ENCODE measurements around the gene B3GNT3.
"Not testable (repeated sequence)": the region's sequence is repeated elsewhere in the genome, so short reads cannot be mapped to it uniquely, and the experiment has no call there.

Gene B3GNT3

GRCh38 chr19:17767559-17767958 lies 27.4 kb upstream of the B3GNT3 start:
- DNase-seq = no peak

DNA sequence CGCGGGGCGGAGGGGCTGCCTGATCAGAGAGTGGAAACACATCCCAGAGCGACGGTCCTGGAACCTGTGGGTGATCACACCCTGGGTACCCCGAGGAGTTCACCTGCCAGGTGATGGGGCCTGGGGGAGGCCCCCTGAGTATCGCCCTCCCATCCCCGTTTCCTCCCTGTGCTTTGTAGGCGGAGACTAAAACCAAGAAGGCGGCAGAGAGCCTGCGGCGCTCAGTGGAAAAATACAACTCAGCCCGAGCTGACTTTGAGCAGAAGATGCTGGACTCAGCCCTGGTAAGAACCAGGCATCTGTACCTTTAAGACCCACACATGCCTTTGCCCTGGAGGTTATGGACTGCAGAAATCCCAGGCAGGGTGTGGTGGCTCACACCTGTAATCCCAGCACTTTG lies 24.3 kb upstream of the B3GNT3 start:
- DNase-seq = no peak

DNA sequence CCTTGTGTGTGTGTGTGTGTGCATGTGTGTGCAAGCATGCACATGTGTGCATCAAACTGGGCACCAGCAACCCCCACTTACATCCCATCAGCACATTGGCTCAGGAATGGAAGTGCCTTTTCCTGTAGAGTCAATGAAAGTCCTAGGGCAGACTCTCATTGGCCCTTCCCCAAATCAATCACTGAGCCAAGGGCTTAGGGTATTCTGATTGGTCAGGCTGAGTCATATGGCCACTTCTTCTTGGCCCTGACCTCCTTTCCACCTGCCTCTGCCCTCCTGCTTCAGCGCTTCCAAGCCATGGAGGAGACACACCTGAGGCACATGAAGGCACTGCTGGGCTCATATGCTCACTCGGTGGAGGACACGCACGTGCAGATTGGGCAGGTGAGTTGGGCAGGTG lies 22.8 kb upstream of the B3GNT3 start:
- no peak for DNase-seq

DNA sequence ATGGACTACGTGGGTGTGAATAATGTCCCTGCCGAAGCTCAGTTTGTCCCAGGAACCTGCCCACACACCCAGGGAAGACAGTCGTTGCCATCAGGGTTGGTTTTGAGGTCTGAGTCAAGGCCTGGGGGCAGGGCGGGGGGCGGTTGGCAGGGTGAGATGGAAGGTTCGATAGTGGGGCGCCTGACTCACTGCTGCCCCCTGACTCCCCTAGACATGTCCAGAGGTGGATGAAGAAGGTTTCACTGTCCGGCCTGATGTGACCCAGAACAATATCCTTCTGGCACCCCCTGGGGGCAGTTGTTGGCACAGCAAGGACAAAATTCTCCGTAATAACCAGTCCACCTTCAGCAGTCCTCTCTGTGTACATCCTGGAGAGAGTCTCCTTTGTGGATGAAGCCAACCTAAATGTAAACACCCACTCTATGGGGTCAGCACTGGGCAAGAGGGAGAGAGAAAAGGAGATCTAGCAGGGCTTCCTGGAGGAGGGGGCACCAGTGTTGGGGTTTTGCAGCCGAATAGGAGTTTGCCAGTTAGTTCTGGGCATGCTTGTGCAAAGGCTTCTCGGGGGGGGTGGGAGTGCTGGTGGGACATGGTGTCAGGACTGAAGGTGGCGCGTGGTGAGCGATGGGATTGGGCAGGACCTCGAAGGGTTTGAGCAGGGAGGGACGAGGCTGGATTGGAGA lies 19.6 kb upstream of the B3GNT3 start:
- DNase-seq = peak; percentile 87

DNA sequence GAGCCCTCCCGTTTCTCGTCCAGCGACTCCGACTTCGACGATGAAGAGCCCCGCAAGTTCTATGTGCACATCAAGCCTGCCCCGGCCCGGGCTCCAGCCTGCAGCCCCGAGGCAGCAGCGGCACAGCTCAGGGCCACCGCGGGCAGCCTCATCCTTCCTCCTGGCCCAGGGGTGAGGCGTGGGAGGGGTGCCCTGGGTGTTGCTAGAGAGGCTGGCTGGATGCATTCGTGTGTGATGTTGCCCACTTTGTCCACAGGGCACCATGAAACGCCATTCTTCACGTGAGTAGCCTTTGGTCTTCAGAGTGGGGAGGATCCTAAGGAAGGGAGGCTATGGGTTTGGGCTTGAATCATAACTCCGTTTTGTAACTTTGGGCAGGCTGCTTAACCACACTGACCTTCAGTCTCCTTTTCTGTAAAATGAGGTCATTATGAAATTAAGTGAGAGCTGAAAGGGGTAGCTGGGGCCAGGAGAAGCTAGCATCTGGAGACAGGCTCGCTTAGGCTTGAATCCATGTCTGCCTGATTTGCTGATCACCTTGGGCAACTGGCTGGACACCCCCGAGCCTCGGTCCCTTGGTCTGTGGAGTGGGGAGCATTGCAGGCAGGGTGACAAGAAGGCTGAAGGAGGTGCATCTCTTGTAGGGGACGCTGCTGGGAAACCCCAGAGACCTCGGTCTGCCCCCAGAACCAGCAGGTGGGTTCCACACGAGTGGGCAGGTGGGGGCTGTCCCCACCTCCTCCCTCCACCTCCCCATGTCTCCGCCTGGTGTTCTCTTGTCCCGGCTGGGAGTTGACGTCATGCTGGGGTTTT lies 18.7 kb upstream of the B3GNT3 start:
- DNase-seq = no peak

- DNase-seq = not testable (repeated sequence)
Observed at GRCh38 chr19:17777840-17778239, 17.1 kb upstream of the B3GNT3 start.

- peak; percentile 93 for DNase-seq
Observed at GRCh38 chr19:17778251-17778967, 16.5 kb upstream of the B3GNT3 start.

- peak; percentile 88 for DNase-seq
Observed at GRCh38 chr19:17778968-17779929, 15.7 kb upstream of the B3GNT3 start.

GRCh38 chr19:17780781-17781180 lies 14.2 kb upstream of the B3GNT3 start:
- DNase-seq = no peak

DNA sequence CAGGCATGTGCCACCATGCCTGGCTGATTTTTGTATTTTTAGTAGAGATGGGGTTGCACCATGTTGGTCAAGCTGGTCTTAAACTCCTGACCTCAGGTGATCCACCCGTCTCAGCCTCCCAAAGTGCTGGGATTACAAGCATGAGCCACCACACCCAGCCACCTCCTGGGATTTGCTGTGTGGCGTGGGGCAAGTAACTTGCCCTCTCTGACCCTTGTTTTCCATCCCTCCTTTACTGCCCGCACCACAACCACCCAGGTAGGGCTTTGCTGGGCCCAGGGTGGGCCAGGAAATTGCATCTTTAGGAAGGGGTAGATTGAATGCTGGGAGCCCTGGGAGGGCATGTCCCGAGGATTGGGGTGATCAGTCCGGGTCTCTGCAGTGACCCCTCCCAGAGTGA lies 11.2 kb upstream of the B3GNT3 start:
- DNase-seq = not testable (repeated sequence)

- peak; percentile 79 for DNase-seq
Observed at GRCh38 chr19:17784201-17785008, 10.5 kb upstream of the B3GNT3 start.

DNA sequence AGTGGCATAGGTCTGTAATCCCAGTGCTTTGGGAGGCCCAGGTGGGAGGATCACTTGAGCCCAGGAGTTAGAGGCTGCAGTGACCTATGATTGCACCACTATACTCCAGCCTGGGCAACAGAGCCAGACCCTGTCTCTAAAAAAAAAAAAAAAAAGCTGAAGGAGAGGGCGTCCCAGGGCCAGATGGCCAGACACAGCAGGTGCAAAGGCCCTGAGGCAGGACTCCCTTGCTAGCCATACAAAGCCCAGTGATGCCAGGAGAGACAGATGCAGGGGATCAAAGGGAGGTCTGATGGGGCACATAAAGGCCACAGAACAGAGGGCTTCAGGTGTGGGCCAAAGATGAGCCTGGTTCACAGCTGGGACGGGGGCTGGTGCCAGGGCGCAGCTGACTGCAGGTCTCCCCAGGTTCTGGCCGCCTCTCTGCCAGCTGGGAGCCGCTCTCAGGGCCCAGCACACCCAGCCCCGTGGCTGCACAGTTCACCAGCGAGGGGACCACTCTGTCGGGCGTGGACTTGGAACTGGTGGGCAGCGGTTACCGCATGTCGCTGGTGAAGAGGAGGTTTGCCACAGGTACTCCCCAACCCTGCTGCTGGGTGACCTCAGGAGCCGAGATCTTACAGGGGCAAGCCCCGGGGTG lies 7.5 kb upstream of the B3GNT3 start:
- no peak for DNase-seq

GRCh38 chr19:17788632-17789031 lies 6.3 kb upstream of the B3GNT3 start:
- DNase-seq = no peak

DNA sequence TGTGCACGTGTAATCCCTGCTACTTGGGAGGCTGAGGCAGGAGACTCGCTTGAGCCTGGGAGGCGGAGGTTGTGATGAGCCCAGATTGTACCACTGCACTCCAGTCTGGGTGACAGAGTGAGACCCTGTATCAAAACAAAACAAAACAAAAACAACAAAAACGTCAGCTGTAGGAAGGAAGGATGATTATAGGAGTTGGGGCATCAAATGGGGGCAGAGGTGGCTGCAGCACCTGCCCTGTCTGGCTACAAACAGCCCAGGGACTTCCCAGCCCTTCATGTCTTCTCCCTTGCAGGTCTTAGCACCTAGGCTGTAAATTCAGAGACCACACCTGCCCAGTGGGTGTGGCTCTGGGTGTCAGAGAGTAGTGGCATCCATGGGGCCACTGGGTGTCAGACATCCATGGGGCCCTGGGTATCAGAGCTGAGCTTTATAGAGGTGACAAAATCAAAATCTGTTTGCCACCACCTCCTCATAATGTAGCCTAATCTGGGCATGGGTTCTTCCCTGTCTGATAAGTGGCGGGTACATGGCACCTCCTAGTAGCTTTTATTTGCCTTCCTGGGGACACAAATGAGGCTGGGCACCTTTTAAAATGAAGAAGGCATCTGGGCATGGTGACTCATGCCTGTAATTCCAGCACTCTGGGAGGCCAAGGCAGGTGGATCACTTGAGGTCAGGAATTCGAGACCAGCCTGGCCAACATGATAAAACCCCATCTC lies 4.7 kb upstream of the B3GNT3 start:
- DNase-seq = no peak

DNA sequence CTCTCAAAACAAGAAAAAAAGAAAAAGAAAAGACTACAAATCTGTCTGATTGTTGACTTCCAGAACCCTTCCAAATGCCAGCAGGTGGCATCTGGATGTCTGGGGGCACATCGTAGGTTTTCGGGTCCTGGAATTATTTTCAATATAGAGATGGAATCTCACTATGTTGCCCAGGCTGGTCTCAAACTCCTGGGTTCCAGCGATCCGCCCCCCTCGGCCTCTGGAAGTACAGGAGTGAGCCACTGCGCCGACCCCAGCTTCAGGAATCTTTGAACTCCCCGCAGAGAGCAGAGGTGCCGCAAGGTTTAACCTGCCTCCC lies 567 bp upstream of the B3GNT3 start:
- no peak for DNase-seq

GRCh38 chr19:17795495-17795856 lies 538 bp downstream of the B3GNT3 start:
- no peak for DNase-seq

- no peak for DNase-seq
Observed at GRCh38 chr19:17796013-17796837, 1.3 kb downstream of the B3GNT3 start.

- DNase-seq = no peak
Observed at GRCh38 chr19:17796838-17797423, 2.0 kb downstream of the B3GNT3 start.

- DNase-seq = no peak
Observed at GRCh38 chr19:17797424-17798201, 2.7 kb downstream of the B3GNT3 start.

Measured in islet precursor cell (in vitro differentiated cells).